Measurements from ENCODE around the gene ADAMTS15.

Gene ADAMTS15

DNA sequence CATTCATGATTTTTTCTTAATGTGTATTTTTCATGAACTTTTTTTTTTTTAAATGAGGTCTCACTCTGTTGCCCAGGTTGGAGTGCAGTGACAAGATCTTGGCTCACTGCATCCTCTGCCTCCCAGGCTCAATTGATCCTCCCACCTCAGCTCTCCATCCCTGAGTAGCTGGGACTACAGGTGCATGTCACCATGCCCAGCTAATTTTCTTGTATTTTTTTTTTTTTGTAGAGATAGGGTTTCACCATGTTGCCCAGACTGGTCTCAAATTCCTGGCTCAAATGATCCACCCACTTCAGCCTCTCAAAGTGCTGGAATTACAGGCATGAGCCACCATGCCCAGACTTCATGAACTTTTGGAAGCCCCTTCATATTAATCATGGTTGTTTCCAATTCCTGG is 49.7 kb downstream of the ADAMTS15 start:
- no peak for DNase-seq (ENCODE audit: extremely low read depth, insufficient read length)
- Histone ChIP-seq H3K4me3 (replicated peaks; ENCODE audit: low read depth, low read length) (no peak overlapping the region), H3K27me3 (replicated peaks; ENCODE audit: control insufficient read depth, insufficient read depth, low read length) (no peaks in the 10 kb centered on the region), H3K36me3 (ENCODE audit: control insufficient read depth, insufficient read depth, low read length) (no peaks in the 10 kb centered on the region)
- TF ChIP-seq, protein P1, sequence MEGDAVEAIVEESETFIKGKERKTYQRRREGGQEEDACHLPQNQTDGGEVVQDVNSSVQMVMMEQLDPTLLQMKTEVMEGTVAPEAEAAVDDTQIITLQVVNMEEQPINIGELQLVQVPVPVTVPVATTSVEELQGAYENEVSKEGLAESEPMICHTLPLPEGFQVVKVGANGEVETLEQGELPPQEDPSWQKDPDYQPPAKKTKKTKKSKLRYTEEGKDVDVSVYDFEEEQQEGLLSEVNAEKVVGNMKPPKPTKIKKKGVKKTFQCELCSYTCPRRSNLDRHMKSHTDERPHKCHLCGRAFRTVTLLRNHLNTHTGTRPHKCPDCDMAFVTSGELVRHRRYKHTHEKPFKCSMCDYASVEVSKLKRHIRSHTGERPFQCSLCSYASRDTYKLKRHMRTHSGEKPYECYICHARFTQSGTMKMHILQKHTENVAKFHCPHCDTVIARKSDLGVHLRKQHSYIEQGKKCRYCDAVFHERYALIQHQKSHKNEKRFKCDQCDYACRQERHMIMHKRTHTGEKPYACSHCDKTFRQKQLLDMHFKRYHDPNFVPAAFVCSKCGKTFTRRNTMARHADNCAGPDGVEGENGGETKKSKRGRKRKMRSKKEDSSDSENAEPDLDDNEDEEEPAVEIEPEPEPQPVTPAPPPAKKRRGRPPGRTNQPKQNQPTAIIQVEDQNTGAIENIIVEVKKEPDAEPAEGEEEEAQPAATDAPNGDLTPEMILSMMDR (IDR thresholded peaks at IDR 0.05; ENCODE audit: insufficient read depth, low read length, poor library complexity, severe bottlenecking): no peak

DNA sequence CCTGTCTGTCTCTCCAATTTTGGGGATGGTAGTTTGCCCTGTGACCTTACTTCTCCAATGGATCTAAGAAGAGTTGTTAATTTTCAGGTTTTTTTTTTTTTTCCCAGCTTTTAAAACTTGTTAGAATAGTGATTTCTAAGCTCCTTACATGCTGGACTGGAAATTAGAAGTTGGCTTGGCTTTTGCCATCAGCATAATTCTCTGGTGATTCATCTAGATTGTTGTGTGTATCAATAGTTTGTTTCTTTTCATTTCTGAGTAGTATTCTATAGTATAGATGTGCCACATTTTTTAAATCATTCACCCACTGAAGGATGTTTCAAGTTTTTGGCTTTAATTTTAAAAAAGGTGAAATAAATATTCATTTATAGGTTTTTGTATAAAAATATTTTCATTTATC is 51.4 kb downstream of the ADAMTS15 start:
- DNase-seq (ENCODE audit: extremely low read depth, insufficient read length): no peak
- Histone ChIP-seq H3K4me3 (replicated peaks; ENCODE audit: low read depth, low read length) (no peak overlapping the region), H3K27me3 (replicated peaks; ENCODE audit: control insufficient read depth, insufficient read depth, low read length) (no peaks in the 10 kb centered on the region), H3K36me3 (ENCODE audit: control insufficient read depth, insufficient read depth, low read length) (no peaks in the 10 kb centered on the region)
- TF ChIP-seq, protein P1 (IDR thresholded peaks at IDR 0.05; ENCODE audit: insufficient read depth, low read length, poor library complexity, severe bottlenecking): no peak

DNA sequence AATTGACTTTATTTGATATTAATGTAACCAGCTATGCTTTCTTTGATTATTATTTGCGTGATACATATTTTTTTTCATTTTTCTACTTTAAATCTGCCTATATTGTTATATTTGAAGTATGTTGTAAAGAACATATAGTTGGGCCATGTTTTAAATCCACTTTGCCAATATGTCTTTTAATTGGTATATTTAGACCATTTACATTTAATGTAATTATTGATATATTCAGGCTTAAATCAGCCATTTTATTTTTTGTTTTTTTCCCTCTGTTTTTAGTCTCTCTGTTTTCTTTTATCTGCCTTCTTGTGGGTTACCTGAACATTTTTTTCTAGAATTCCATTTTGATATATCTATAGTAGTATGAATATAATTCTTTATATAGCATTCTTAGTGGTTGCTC is 55.9 kb downstream of the ADAMTS15 start:
- Histone ChIP-seq H3K27me3 (replicated peaks; ENCODE audit: control insufficient read depth, insufficient read depth, low read length) (no peaks in the 10 kb centered on the region), H3K4me3 (replicated peaks; ENCODE audit: low read depth, low read length) (no peak overlapping the region), H3K36me3 (ENCODE audit: control insufficient read depth, insufficient read depth, low read length) (no peaks in the 10 kb centered on the region)
- no peak for DNase-seq (ENCODE audit: extremely low read depth, insufficient read length)
- TF ChIP-seq, protein P1 (IDR thresholded peaks at IDR 0.05; ENCODE audit: insufficient read depth, low read length, poor library complexity, severe bottlenecking): no peak

DNA sequence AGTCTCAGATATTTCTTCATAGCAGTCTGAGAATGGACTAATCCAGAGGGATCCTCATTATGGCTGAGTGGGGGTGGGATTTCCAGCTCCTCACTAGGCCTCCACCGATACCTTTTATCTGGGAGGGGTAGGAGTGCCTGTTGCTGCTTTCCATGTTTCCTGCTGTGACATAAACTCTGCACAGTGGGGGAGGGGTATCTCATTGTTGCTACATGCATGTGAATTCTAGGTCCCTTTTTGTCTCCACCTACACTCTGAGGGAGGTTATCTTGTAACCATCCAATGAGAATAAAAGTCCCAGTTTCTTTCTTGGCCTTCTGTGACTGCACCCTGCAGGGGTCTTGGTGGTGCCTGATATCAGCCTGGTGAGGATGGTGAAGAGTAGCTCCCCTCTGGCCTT is 60.5 kb downstream of the ADAMTS15 start:
- DNase-seq (ENCODE audit: extremely low read depth, insufficient read length): no peak
- Histone ChIP-seq H3K27me3 (replicated peaks; ENCODE audit: control insufficient read depth, insufficient read depth, low read length) (no peaks in the 10 kb centered on the region), H3K36me3 (ENCODE audit: control insufficient read depth, insufficient read depth, low read length) (no peaks in the 10 kb centered on the region), H3K4me3 (replicated peaks; ENCODE audit: low read depth, low read length) (no peak overlapping the region)
- TF ChIP-seq, protein P1 (IDR thresholded peaks at IDR 0.05; ENCODE audit: insufficient read depth, low read length, poor library complexity, severe bottlenecking): no peak

DNA sequence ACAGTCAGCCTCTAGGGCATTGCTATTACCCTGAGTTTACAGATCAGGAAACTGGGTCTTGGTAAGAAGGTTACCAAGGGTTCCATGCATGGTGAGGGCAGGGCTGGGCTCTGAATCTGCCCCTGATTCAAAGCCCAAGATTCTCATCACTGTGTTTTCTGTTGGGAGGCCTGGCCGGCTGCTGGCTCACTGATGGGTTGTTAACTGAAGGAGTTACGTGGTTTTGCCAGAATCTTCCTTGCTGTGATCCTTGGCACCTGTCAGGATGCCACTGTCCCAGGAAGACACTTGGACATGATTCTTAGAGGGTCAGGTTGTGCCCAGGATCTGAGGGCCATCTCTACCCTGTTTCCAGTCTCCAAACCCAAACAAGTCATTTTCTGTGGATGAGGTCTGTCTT is 61.5 kb downstream of the ADAMTS15 start:
- peaks cover 1% of the 10 kb centered on the region for H3K27me3 ChIP-seq (replicated peaks; ENCODE audit: control insufficient read depth, insufficient read depth, low read length)
- TF ChIP-seq, protein P1 (IDR thresholded peaks at IDR 0.05; ENCODE audit: insufficient read depth, low read length, poor library complexity, severe bottlenecking): no peak
- no peak overlapping the region for H3K4me3 ChIP-seq (replicated peaks; ENCODE audit: low read depth, low read length)
- no peak for DNase-seq (ENCODE audit: extremely low read depth, insufficient read length)
- no peaks in the 10 kb centered on the region for H3K36me3 ChIP-seq (ENCODE audit: control insufficient read depth, insufficient read depth, low read length)

DNA sequence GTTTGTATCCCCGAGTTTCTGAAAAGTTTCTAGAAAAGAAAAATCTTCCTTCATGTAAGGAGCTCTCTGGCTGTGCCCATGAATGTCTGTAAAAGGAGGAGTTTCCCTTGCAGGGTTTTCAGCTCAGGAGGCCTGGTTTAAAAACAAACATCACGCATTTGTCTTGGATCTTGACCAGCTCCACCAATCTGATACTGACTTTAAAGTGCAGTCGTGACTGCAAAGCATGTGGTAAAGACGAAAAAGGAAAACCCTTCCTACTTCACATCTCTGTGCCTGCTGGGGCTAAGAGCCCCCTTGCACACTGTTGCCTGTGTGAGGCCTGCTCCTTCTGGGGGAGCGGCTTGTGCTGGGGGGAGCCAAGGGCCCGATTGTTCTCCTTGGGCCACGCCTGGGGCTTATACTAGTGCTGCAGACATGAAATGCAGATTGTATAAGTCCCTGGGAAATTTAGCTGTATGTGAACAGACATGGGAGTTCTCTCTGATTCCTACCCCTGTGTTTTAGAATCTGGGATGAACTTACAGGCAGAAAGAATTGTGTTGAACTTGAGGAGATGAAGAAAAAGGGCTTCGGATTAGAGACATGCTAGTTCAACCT is 62.1 kb downstream of the ADAMTS15 start:
- Histone ChIP-seq H3K4me3 (replicated peaks; ENCODE audit: low read depth, low read length) (no peak overlapping the region), H3K36me3 (ENCODE audit: control insufficient read depth, insufficient read depth, low read length) (no peaks in the 10 kb centered on the region), H3K27me3 (replicated peaks; ENCODE audit: control insufficient read depth, insufficient read depth, low read length) (peaks cover 2% of the 10 kb centered on the region)
- TF ChIP-seq, protein P1 (IDR thresholded peaks at IDR 0.05; ENCODE audit: insufficient read depth, low read length, poor library complexity, severe bottlenecking): no peak
- DNase-seq (ENCODE audit: extremely low read depth, insufficient read length): no peak
